ENCODE data around the gene ADAMTSL3.

DNA sequence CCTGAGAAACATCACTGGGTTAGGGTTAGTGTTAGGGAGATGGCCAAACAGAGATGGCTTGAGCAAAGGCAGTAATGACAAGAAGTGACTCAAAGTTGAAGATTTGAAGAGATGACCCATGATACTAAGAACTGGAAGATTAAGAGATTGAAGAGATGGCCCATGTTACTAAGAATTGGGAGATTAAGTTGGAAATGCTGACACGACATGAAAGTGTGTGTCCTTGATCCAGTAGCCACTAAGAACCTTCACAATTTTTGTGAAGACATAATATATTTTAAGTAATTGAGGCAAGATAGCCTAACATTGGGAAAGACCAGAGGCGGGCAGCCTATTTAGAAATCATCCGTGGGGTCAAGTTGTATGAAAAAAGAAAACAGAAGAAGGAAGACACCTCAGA, 239.4 kb downstream of the ADAMTSL3 start:
- TF ChIP-seq, protein P1, sequence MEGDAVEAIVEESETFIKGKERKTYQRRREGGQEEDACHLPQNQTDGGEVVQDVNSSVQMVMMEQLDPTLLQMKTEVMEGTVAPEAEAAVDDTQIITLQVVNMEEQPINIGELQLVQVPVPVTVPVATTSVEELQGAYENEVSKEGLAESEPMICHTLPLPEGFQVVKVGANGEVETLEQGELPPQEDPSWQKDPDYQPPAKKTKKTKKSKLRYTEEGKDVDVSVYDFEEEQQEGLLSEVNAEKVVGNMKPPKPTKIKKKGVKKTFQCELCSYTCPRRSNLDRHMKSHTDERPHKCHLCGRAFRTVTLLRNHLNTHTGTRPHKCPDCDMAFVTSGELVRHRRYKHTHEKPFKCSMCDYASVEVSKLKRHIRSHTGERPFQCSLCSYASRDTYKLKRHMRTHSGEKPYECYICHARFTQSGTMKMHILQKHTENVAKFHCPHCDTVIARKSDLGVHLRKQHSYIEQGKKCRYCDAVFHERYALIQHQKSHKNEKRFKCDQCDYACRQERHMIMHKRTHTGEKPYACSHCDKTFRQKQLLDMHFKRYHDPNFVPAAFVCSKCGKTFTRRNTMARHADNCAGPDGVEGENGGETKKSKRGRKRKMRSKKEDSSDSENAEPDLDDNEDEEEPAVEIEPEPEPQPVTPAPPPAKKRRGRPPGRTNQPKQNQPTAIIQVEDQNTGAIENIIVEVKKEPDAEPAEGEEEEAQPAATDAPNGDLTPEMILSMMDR (conservative IDR thresholded peaks at IDR 0.05 in 1 of 2, IDR thresholded peaks at IDR 0.05 in 1 of 2; ENCODE audit: low read depth in 1 of 2, low read length in 2 of 2), result no peak
- TF ChIP-seq EZH2 (IDR thresholded peaks at IDR 0.05; ENCODE audit: low read length, missing control alignments), result no peak
